Ovary (tissue), 9 donors: Measurements from ENCODE around the gene PTPA. TPM values are rescaled to one million over a fixed set of nuclear protein-coding genes. Genes with fewer than 3 reads are reported as not detected.

ENCODE experiments used
- DNase-seq, 5 donors: peaks; one replicate each; pipeline ENCODE4 v3.0.0-alpha.2; 2019 to 2020
- H3K27ac ChIP-seq, 2 donors: fragments of 200-600 bp; one replicate each; pipeline versions ENCODE4 v1.5.1 to v1.8.0; 2019 to 2022
- H3K27me3 ChIP-seq: fragments of 200-600 bp; one replicate; pipeline ENCODE4 v1.8.0; 2022
- H3K36me3 ChIP-seq: fragments of 200-600 bp; sonication (generic); one replicate; pipeline ENCODE4 v1.5.1; 2019
- H3K4me1 ChIP-seq: one replicate; pipeline ENCODE4 v1.8.1; 2013; ENCODE audit warnings: mild to moderate bottlenecking, moderate library complexity; ENCODE audit not compliant: insufficient read depth
- H3K4me3 ChIP-seq: fragments of 200-600 bp; sonication (generic); one replicate; pipeline ENCODE4 v1.5.1; 2017
- H3K9me3 ChIP-seq, 2 donors: fragments of 200-600 bp in 1 of 2; sonication (generic) in 1 of 2; one replicate each; pipeline versions ENCODE4 v1.5.1 to v1.8.1; 2013 to 2019; ENCODE audit warnings: mild to moderate bottlenecking in 1 of 2, moderate library complexity in 1 of 2
- EP300 ChIP-seq: sonication (generic); formaldehyde crosslinking; IDR thresholded peaks from one replicate; pipeline ENCODE4 v1.6.1; 2017; ENCODE audit warnings: antibody characterized with exemption
- POLR2A ChIP-seq: fragments of 450-650 bp; IDR thresholded peaks from one replicate; pipeline ENCODE4 v1.6.1; 2017; ENCODE audit warnings: antibody characterized with exemption, mild to moderate bottlenecking, moderate library complexity
- WGBS, 3 donors: extraction: QIAGEN DNeasy Blood & Tissue Kit in 1 of 3; methylation state at CpG; one replicate each; pipeline versions ENCODE4 v1.1.5 to v1.1.7; 2013 to 2017; 5-methylcytosine and 5-hydroxymethylcytosine counted together
- intact Hi-C, 4 donors: fragments of 100-400 bp; cut with DNase I; formaldehyde crosslinking; loops; one replicate each; pipeline versions ENCODE4 v1.11.0 to v1.15.1; 2022 to 2023
- polyA plus RNA-seq, 2 donors: library from polyadenylated mRNA; stranded (reverse); fragments of 200-250 nt in 1 of 2; fragments of 350-450 nt in 1 of 2; fragmentation: Illumina TruSeq in 1 of 2; extraction: RNeasy Lipid Tissue Mini Kit (QIAGEN cat#74804) in 1 of 2; gene quantifications; one replicate each; pipeline ENCODE4 v1.2.3, GENCODE V29; 2013 to 2014
- total RNA-seq, 7 donors: library from RNA; depleted of rRNA in 2 of 7; stranded (reverse); fragments of >200 nt in 2 of 7; fragmentation: NEBNext Ultra II Directional in 3 of 7; extraction: Animal tissue kit (Norgen Biotek cat#: 25700) in 3 of 7; gene quantifications; one replicate each; pipeline versions ENCODE4 v1.1.0 to v1.2.4, GENCODE V29; 2016 to 2023
- TF ChIP-seq, protein P1 (sequence below), 3 donors: fragments of 450-650 bp in 2 of 3; fragments of 200-600 bp in 1 of 3; IDR thresholded peaks; one replicate each; pipeline versions ENCODE4 v1.5.1 to v1.8.0; 2016 to 2022; ENCODE audit warnings: antibody characterized with exemption in 3 of 3, mild to moderate bottlenecking in 1 of 3
- donor health status: DM: no; HTN: no; CAD: no; lungs with moderate emphysema.
- donor health status: DM: no; HTN: no; CAD: no.
- donor health status: Bipolar disorder and iron deficiency.
- donor health status: DM: yes; HTN: yes; CAD: no.
- donor health status: DM: no; HTN: no; CAD: no.
- donor health status: DM: yes; HTN: yes; CAD: no.

Gene PTPA
- total and polyA plus RNA-seq, 9 donors: 32.1 to 107 (median 89.2) TPM

DNA sequence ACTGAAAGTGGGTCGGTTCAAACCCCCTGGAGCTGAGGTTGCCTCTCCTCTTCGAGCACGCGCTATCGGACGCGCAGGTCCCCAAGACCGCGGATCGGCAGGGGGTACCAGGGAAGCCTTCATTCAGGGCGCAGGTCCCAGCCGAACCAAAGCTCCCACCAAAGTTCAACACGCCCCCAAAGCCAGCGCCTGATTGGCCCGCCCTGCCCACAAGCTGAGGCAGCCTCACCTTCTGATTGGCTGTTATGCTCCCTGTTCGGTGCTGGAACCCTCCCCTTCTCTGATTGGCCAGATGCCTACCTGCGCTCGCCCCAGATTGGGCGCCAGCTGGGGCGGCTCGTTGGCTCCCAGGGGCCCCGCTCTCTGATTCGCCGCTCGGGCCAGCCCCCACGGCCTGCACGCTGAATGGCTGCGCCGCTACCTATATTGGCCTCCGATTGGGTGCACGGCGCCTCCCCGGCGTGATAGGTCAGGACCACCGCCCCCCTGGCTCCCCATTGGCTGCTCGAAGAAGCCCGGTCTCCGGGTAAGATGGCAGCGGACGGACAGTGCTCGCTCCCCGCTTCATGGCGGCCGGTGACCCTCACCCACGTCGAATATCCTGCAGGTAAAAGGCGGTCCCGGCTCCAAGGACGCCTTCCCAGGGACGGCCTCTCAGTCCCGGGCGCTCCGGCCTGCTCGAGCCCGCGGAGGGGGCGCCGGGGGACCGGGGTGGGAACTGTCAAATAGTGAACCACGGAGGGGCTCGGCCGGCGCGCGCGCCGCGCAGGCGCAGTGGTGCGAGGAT, 30.4 kb upstream of the PTPA start, which contains the start of gene DOLPP1:
DOLPP1 (plus strand) TSS at position 511 of the 787 bp plus-strand sequence; CDS start at position 532, 21 bp downstream.
- Histone ChIP-seq H3K36me3 (no peaks in the 10 kb centered on the region), H3K4me3 (peak within 1 kb of the TSS; percentile 93), H3K9me3 (no peaks in the 10 kb centered on the region), H3K4me1 (peaks cover 5% of the 10 kb centered on the region), H3K27ac (peak within 1 kb of the TSS; percentile 0 to 66), H3K27me3 (no peaks in the 10 kb centered on the region)
- TF ChIP-seq POLR2A (peak; percentile 48), EP300 (no peak)
- intact Hi-C loops: no loop called here
- DNase-seq: peak; percentile 98 to 99 (median 98)
- 0% methylated on average over 27 to 70 of the region's 70 CpGs for WGBS, 3 donors

DNA sequence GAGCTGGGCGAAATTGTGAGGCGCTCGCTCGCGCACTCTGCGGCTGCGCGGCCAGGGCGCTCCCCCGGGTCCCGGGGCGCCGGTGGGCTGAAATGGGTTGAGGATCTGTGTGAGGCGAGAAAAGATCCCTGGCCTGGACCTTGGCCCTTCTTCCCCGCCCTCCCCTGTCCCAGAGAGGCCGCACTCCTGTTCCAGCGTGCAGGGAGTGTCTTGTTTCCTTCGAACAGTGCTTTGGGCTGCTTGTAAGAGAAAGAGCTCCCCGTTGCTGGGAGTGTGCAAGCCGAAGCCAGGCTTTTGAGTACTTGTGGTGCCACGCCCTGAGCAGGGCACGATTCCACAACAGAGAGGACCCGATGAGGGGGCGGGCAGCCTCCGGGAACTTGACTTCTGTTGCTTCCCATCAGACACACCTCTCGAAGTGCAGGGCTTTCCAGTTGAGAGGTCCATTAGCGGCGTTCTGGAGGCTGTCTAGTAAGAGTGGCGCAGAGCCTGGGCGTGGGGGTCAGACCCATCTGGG, 29.8 kb upstream of the PTPA start:
- intact Hi-C loops: no loop called here
- no peaks in the 10 kb centered on the region for H3K9me3 ChIP-seq
- no peaks in the 10 kb centered on the region for H3K27me3 ChIP-seq
- TF ChIP-seq, protein P1, sequence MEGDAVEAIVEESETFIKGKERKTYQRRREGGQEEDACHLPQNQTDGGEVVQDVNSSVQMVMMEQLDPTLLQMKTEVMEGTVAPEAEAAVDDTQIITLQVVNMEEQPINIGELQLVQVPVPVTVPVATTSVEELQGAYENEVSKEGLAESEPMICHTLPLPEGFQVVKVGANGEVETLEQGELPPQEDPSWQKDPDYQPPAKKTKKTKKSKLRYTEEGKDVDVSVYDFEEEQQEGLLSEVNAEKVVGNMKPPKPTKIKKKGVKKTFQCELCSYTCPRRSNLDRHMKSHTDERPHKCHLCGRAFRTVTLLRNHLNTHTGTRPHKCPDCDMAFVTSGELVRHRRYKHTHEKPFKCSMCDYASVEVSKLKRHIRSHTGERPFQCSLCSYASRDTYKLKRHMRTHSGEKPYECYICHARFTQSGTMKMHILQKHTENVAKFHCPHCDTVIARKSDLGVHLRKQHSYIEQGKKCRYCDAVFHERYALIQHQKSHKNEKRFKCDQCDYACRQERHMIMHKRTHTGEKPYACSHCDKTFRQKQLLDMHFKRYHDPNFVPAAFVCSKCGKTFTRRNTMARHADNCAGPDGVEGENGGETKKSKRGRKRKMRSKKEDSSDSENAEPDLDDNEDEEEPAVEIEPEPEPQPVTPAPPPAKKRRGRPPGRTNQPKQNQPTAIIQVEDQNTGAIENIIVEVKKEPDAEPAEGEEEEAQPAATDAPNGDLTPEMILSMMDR (IDR thresholded peaks at IDR 0.05): no peak
- TF ChIP-seq EP300: no peak
- no peak for TF ChIP-seq POLR2A
- DNase-seq: no peak
- H3K4me3 ChIP-seq: peak overlapping the region; percentile 93
- H3K27ac ChIP-seq: peak overlapping the region; percentile 0 to 66
- peaks cover 5% of the 10 kb centered on the region for H3K4me1 ChIP-seq
- 1 to 2% (median 2%) methylated on average over 29 to 30 of the region's 30 CpGs for WGBS, 3 donors
- H3K36me3 ChIP-seq: no peaks in the 10 kb centered on the region

DNA sequence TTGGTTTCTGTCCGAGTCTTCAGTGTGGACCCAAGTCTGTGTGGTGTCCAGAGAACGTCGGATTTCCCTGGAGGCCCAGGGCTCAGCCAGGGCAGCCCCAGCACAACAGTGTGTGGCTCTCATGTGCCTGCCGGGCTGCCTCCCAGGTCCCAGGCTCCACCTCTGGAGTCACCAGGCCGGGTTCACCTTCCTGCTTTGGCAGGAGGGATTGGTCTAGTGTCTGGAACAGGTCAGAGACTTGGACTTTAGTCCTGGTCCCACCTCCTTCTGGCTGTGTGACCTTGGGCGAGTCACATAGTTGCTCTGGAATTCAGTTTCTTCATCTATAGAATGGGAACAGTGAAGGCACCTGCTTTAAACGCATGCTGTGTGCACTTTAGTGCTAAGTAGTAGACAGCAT, 27.1 kb upstream of the PTPA start:
- DNase-seq: no peak
- TF ChIP-seq, protein P1 (IDR thresholded peaks at IDR 0.05): no peak
- no peak for TF ChIP-seq EP300
- TF ChIP-seq POLR2A: no peak
- Histone ChIP-seq H3K27me3 (no peaks in the 10 kb centered on the region), H3K27ac (no peak overlapping the region), H3K9me3 (no peaks in the 10 kb centered on the region), H3K4me3 (no peak overlapping the region), H3K36me3 (no peaks in the 10 kb centered on the region), H3K4me1 (peaks cover 5% of the 10 kb centered on the region)
- WGBS, 3 donors: 78 to 91% (median 86%) methylated on average over 7 of the region's 7 CpGs
- intact Hi-C loops: no loop called here

DNA sequence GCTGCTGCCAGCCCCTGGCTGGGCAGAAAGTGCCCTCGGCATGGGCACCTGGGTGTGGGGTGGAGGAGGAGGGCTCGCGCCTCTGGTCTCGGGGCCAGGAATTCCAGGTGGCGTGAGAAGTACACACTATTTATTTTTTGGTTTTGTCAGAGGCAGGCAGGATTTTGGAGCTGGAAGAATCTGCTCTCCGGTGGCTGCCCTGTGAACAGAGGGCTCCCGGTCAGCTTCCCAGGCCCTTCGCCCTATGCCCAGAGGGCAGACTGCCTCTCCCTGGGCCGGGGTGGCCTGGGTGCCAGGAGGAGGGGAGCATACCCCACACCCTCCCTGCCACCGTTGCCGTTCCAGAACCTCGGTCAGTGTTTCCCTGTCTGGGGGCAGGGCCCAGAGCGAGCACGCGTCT, 22.0 kb upstream of the PTPA start:
- 82 to 90% (median 90%) methylated on average over 11 to 15 of the region's 15 CpGs for WGBS, 3 donors
- H3K4me1 ChIP-seq: peaks cover 2% of the 10 kb centered on the region
- intact Hi-C loops: no loop called here

More for the DNA sequence above, 22.0 kb upstream of the PTPA start:
- H3K27me3 ChIP-seq: no peaks in the 10 kb centered on the region
- no peaks in the 10 kb centered on the region for H3K9me3 ChIP-seq
- no peaks in the 10 kb centered on the region for H3K36me3 ChIP-seq
- DNase-seq: no peak
- TF ChIP-seq, protein P1 (IDR thresholded peaks at IDR 0.05): no peak
- TF ChIP-seq EP300 (no peak), POLR2A (no peak)
- H3K27ac ChIP-seq: no peak overlapping the region
- H3K4me3 ChIP-seq: no peak overlapping the region
